ENCODE results near the gene PHYHD1. TPM values are rescaled to one million over a fixed set of nuclear protein-coding genes. Genes with fewer than 3 reads are reported as not detected.

PHYHD1 gene
- total RNA-seq, 3 donors from 2014 or later (not counting 1 experiment from before 2014, with no cell fraction given) = 5.4 to 6.0 (median 5.4) TPM

GRCh38 chr9:128901822-128902221 lies 19.0 kb upstream of the PHYHD1 start:
- Histone ChIP-seq H3K36me3 (ENCODE audit: control insufficient read depth, insufficient read depth, low read length) (peaks cover 10% of the 10 kb centered on the region), H3K27me3 (ENCODE audit: control insufficient read depth, insufficient read depth, low read length) (no peaks in the 10 kb centered on the region), H3K4me1 (ENCODE audit: control insufficient read depth, insufficient read depth, low read length) (peaks cover 86% of the 10 kb centered on the region), H3K4me3 (ENCODE audit: low read length) (no peak overlapping the region), H3K9me3 (ENCODE audit: control insufficient read depth, insufficient read depth, low read length) (no peaks in the 10 kb centered on the region), H3K27ac (ENCODE audit: low read length) (peak overlapping the region; percentile 84)
- H3K9me3 Mint-ChIP-seq = no peaks in the 10 kb centered on the region
- WGBS (ENCODE audit: insufficient coverage) = 66% methylated on average over 5 of the region's 5 CpGs
- no peaks in the 10 kb centered on the region for H3K36me3 Mint-ChIP-seq
- intact Hi-C loops (cut with micrococcal nuclease) = loop anchor here (1.0 kb wide), 2 partner anchors 10 to 20 kb away; partner anchors contain the start of gene LRRC8A
- peak overlapping the region; percentile 83 for H3K4me3 Mint-ChIP-seq
- DNase-seq = no peak
- peak overlapping the region; percentile 87 to 95 for H3K27ac Mint-ChIP-seq
- H3K27me3 Mint-ChIP-seq (ENCODE audit: low read depth in 2 of 2) = no peaks in the 10 kb centered on the region
- H3K4me1 Mint-ChIP-seq = peaks cover 44 to 78% of the 10 kb centered on the region in 2 donors
- TF ChIP-seq CTCF (IDR thresholded peaks at IDR 0.05) = no peak
- peak; percentile 2 to 6 (median 6) for ATAC-seq

GRCh38 chr9:128902351-128903078 lies 18.3 kb upstream of the PHYHD1 start:
- Histone ChIP-seq H3K27ac (ENCODE audit: low read length) (peak overlapping the region; percentile 84), H3K4me1 (ENCODE audit: control insufficient read depth, insufficient read depth, low read length) (peaks cover 81% of the 10 kb centered on the region), H3K36me3 (ENCODE audit: control insufficient read depth, insufficient read depth, low read length) (peaks cover 9% of the 10 kb centered on the region), H3K4me3 (ENCODE audit: low read length) (peak overlapping the region; percentile 12), H3K27me3 (ENCODE audit: control insufficient read depth, insufficient read depth, low read length) (no peaks in the 10 kb centered on the region), H3K9me3 (ENCODE audit: control insufficient read depth, insufficient read depth, low read length) (no peaks in the 10 kb centered on the region)
- Mint-ChIP-seq H3K4me1 (peaks cover 40 to 78% of the 10 kb centered on the region in 2 donors), H3K36me3 (no peaks in the 10 kb centered on the region), H3K4me3 (peak overlapping the region; percentile 83), H3K27ac (peak overlapping the region; percentile 87 to 95), H3K27me3 (ENCODE audit: low read depth in 2 of 2) (no peaks in the 10 kb centered on the region), H3K9me3 (no peaks in the 10 kb centered on the region)
- intact Hi-C loops (cut with micrococcal nuclease) = loop anchor here (1.0 kb wide), 2 partner anchors 10 to 20 kb away; partner anchors contain the start of gene LRRC8A
- TF ChIP-seq CTCF (IDR thresholded peaks at IDR 0.05) = no peak
- peak; percentile 81 to 93 for DNase-seq
- WGBS (ENCODE audit: insufficient coverage) = 19% methylated on average over 23 of the region's 23 CpGs
- ATAC-seq = peak; percentile 78 to 92 (median 89)

GRCh38 chr9:128903079-128903461 lies 17.7 kb upstream of the PHYHD1 start:
- 50% methylated on average over 1 of the region's 2 CpGs for WGBS (ENCODE audit: insufficient coverage)
- ATAC-seq (peak in 2 of 3 donors; percentile 1 to 9), DNase-seq (peak in 1 of 2 donors; percentile 49)
- Mint-ChIP-seq H3K4me3 (peak overlapping the region; percentile 83), H3K27me3 (ENCODE audit: low read depth in 2 of 2) (no peaks in the 10 kb centered on the region), H3K27ac (peak overlapping the region; percentile 87 to 95), H3K4me1 (peaks cover 39 to 78% of the 10 kb centered on the region in 2 donors), H3K36me3 (no peaks in the 10 kb centered on the region), H3K9me3 (no peaks in the 10 kb centered on the region)
- peak overlapping the region; percentile 12 for H3K4me3 ChIP-seq (ENCODE audit: low read length)
- H3K27ac ChIP-seq (ENCODE audit: low read length) = peak overlapping the region; percentile 84
- H3K27me3 ChIP-seq (ENCODE audit: control insufficient read depth, insufficient read depth, low read length) = no peaks in the 10 kb centered on the region
- intact Hi-C loops (cut with micrococcal nuclease) = no loop called here
- H3K36me3 ChIP-seq (ENCODE audit: control insufficient read depth, insufficient read depth, low read length) = peaks cover 15% of the 10 kb centered on the region
- no peak for TF ChIP-seq CTCF (IDR thresholded peaks at IDR 0.05)
- H3K4me1 ChIP-seq (ENCODE audit: control insufficient read depth, insufficient read depth, low read length) = peaks cover 76% of the 10 kb centered on the region
- no peaks in the 10 kb centered on the region for H3K9me3 ChIP-seq (ENCODE audit: control insufficient read depth, insufficient read depth, low read length)
